GM23338 (cell line): ENCODE data around the gene GPD1L.

Source experiments
- CREB1 ChIP-seq: fragments of 250-450 bp; sonication (Bioruptor Pico); IDR thresholded peaks from 2 replicates; pipeline ENCODE4 v1.5.0; 2020; ENCODE audit warnings: low read depth, mild to moderate bottlenecking, moderate library complexity
- EZH2 ChIP-seq: fragments of 200-600 bp; sonication (generic); IDR thresholded peaks from one replicate; pipeline ENCODE4 v1.8.0; 2017; ENCODE audit warnings: antibody characterized with exemption, mild to moderate bottlenecking, low read depth; ENCODE audit not compliant: unreplicated experiment
- EZH2phosphoT487 ChIP-seq: fragments of 200-600 bp; sonication (generic); IDR thresholded peaks from one replicate; pipeline ENCODE4 v1.8.1; 2018; ENCODE audit warnings: antibody characterized with exemption; ENCODE audit not compliant: unreplicated experiment
- JUNB ChIP-seq: IDR thresholded peaks from one replicate; pipeline ENCODE4 v1.6.1; 2016; ENCODE audit warnings: antibody characterized with exemption; ENCODE audit not compliant: unreplicated experiment
- POLR2AphosphoS5 ChIP-seq: IDR thresholded peaks from 2 replicates; pipeline ENCODE4 v1.6.1; 2016; ENCODE audit warnings: antibody characterized with exemption, low read depth
- ZNF114 ChIP-seq: fragments of 250-450 bp; sonication (Bioruptor Pico); IDR thresholded peaks from 2 replicates; pipeline ENCODE4 v1.5.0; 2020; ENCODE audit warnings: mild to moderate bottlenecking, moderate library complexity
- TF ChIP-seq, protein P1 (sequence below), 2 experiments: fragments of 200-600 bp in 1 of 2; sonication (generic) in 1 of 2; conservative IDR thresholded peaks; 2 replicates each; pipeline versions ENCODE4 v1.5.1 to v1.6.1; 2016 to 2017; ENCODE audit warnings: antibody characterized with exemption in 2 of 2, low read depth in 2 of 2, mild to moderate bottlenecking in 2 of 2, moderate library complexity in 1 of 2
- TF ChIP-seq, protein P2 (sequence below): IDR thresholded peaks from one replicate; pipeline ENCODE4 v1.6.1; 2018; ENCODE audit warnings: antibody characterized with exemption; ENCODE audit not compliant: unreplicated experiment

DNA sequence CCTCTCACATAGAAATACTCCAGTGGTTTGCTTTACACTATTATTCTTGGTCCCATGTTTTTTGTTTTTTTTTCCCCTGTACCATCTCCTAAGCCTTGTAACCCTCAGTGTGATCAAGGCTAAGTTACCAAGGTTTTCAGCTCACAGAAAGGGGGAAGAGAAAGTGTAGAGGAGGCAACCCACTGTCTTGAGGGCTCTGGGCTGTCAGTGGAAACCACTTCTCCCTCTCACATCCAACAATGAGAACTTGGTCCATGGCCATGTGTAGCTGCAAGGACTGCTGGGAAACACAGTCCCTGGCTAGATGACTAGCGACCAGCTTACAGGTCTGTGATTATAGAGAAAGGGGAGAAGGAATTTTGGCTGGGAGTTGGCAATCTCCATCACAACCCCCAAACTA is 30.3 kb downstream of the GPD1L start:
- no peak for TF ChIP-seq EZH2
- no peak for TF ChIP-seq POLR2AphosphoS5
- TF ChIP-seq, protein P1, sequence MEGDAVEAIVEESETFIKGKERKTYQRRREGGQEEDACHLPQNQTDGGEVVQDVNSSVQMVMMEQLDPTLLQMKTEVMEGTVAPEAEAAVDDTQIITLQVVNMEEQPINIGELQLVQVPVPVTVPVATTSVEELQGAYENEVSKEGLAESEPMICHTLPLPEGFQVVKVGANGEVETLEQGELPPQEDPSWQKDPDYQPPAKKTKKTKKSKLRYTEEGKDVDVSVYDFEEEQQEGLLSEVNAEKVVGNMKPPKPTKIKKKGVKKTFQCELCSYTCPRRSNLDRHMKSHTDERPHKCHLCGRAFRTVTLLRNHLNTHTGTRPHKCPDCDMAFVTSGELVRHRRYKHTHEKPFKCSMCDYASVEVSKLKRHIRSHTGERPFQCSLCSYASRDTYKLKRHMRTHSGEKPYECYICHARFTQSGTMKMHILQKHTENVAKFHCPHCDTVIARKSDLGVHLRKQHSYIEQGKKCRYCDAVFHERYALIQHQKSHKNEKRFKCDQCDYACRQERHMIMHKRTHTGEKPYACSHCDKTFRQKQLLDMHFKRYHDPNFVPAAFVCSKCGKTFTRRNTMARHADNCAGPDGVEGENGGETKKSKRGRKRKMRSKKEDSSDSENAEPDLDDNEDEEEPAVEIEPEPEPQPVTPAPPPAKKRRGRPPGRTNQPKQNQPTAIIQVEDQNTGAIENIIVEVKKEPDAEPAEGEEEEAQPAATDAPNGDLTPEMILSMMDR (conservative IDR thresholded peaks at IDR 0.05; ENCODE audit: low read depth in 2 of 2), result no peak
- no peak for TF ChIP-seq CREB1
- no peak for TF ChIP-seq EZH2phosphoT487
- TF ChIP-seq ZNF114 (CRISPR knock-in tag), result no peak
- TF ChIP-seq, protein P2, sequence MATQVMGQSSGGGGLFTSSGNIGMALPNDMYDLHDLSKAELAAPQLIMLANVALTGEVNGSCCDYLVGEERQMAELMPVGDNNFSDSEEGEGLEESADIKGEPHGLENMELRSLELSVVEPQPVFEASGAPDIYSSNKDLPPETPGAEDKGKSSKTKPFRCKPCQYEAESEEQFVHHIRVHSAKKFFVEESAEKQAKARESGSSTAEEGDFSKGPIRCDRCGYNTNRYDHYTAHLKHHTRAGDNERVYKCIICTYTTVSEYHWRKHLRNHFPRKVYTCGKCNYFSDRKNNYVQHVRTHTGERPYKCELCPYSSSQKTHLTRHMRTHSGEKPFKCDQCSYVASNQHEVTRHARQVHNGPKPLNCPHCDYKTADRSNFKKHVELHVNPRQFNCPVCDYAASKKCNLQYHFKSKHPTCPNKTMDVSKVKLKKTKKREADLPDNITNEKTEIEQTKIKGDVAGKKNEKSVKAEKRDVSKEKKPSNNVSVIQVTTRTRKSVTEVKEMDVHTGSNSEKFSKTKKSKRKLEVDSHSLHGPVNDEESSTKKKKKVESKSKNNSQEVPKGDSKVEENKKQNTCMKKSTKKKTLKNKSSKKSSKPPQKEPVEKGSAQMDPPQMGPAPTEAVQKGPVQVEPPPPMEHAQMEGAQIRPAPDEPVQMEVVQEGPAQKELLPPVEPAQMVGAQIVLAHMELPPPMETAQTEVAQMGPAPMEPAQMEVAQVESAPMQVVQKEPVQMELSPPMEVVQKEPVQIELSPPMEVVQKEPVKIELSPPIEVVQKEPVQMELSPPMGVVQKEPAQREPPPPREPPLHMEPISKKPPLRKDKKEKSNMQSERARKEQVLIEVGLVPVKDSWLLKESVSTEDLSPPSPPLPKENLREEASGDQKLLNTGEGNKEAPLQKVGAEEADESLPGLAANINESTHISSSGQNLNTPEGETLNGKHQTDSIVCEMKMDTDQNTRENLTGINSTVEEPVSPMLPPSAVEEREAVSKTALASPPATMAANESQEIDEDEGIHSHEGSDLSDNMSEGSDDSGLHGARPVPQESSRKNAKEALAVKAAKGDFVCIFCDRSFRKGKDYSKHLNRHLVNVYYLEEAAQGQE, result no peak
- no peak for TF ChIP-seq JUNB
